GDM1 (cell line): ENCODE results near the gene ALG12.

Source experiments
- DNase-seq: peaks from one replicate; lab custom pipeline; 2025; lab: John Stamatoyannopoulos, UW

The ALG12 gene

GRCh38 chr22:49887702-49888101 lies 30.5 kb downstream of the ALG12 start:
- no peak for DNase-seq

GRCh38 chr22:49887064-49887451 lies 31.2 kb downstream of the ALG12 start:
- DNase-seq = no peak

- no peak for DNase-seq
Measured at GRCh38 chr22:49886346-49887063, 31.7 kb downstream of the ALG12 start.

GRCh38 chr22:49885881-49886280 lies 32.4 kb downstream of the ALG12 start:
- DNase-seq = no peak

- DNase-seq = no peak
Measured at GRCh38 chr22:49885281-49885680, 33.0 kb downstream of the ALG12 start.

GRCh38 chr22:49884503-49885260 lies 33.6 kb downstream of the ALG12 start:
- DNase-seq = no peak

GRCh38 chr22:49884075-49884474 lies 34.2 kb downstream of the ALG12 start:
- no peak for DNase-seq

GRCh38 chr22:49883294-49883640 lies 35.0 kb downstream of the ALG12 start:
- DNase-seq = no peak

- DNase-seq = no peak
Measured at GRCh38 chr22:49882519-49883293, 35.5 kb downstream of the ALG12 start.

GRCh38 chr22:49881856-49882255 lies 36.4 kb downstream of the ALG12 start:
- no peak for DNase-seq

- no peak for DNase-seq
Measured at GRCh38 chr22:49880281-49880680, 38.0 kb downstream of the ALG12 start.

GRCh38 chr22:49879871-49880270 lies 38.4 kb downstream of the ALG12 start:
- DNase-seq = no peak

GRCh38 chr22:49878206-49878605 lies 40.0 kb downstream of the ALG12 start:
- DNase-seq = no peak

GRCh38 chr22:49877642-49878041 lies 40.6 kb downstream of the ALG12 start:
- DNase-seq = no peak

- DNase-seq = no peak
Measured at GRCh38 chr22:49873228-49873940, 44.9 kb downstream of the ALG12 start.

GRCh38 chr22:49872347-49872746 lies 45.9 kb downstream of the ALG12 start:
- DNase-seq = no peak

- no peak for DNase-seq
Measured at GRCh38 chr22:49871482-49871881, 46.8 kb downstream of the ALG12 start.

- no peak for DNase-seq
Measured at GRCh38 chr22:49869845-49870712, 48.2 kb downstream of the ALG12 start.

- DNase-seq = no peak
Measured at GRCh38 chr22:49869086-49869830, 49.0 kb downstream of the ALG12 start.
